Endometrial microvascular endothelial cells (primary cell): ENCODE measurements around the gene VWA8. TPM values are rescaled to one million over a fixed set of nuclear protein-coding genes. Genes with fewer than 3 reads are reported as not detected.

Experiments
- in situ Hi-C: cut with HindIII; loops from 2 replicates; pipeline ENCODE4 v1.10.0; 2017; ENCODE audit warnings: low sequenced_read_pairs, low pct_unique_long_range_greater_than_20kb; ENCODE audit errors: inconsistent ontology term
- total RNA-seq: library from RNA; depleted of rRNA; stranded (reverse); fragments of >200 nt; gene quantifications from one replicate; pipeline ENCODE4 v1.2.3, GENCODE V29; 2015; ENCODE audit errors: inconsistent ontology term

Gene VWA8
- total RNA-seq, 1 donor from 2014 or later: 10.1 TPM

GRCh38 chr13:41563984-41564365 is 396.9 kb downstream of the VWA8 start:
- in situ Hi-C loops: no loop called here

GRCh38 chr13:41563341-41563983 is 397.4 kb downstream of the VWA8 start:
- in situ Hi-C loops: no loop called here

- in situ Hi-C loops: no loop called here
These were observed 398.2 kb downstream of the VWA8 start for GRCh38 chr13:41562541-41563178.

- in situ Hi-C loops: no loop called here
These were observed 398.8 kb downstream of the VWA8 start for GRCh38 chr13:41562083-41562482.

- in situ Hi-C loops: no loop called here
These were observed 399.7 kb downstream of the VWA8 start for GRCh38 chr13:41561170-41561569.

GRCh38 chr13:41558781-41559560 is 401.9 kb downstream of the VWA8 start:
- in situ Hi-C loops: no loop called here

- in situ Hi-C loops: no loop called here
These were observed 403.2 kb downstream of the VWA8 start for GRCh38 chr13:41557719-41558118.

- in situ Hi-C loops: no loop called here
These were observed 406.1 kb downstream of the VWA8 start for GRCh38 chr13:41554626-41555386.

GRCh38 chr13:41554180-41554579 is 406.7 kb downstream of the VWA8 start:
- in situ Hi-C loops: no loop called here

- in situ Hi-C loops: no loop called here
These were observed 408.9 kb downstream of the VWA8 start for GRCh38 chr13:41552031-41552430.

- in situ Hi-C loops: no loop called here
These were observed 410.6 kb downstream of the VWA8 start for GRCh38 chr13:41550276-41550675.

- in situ Hi-C loops: no loop called here
These were observed 411.4 kb downstream of the VWA8 start for GRCh38 chr13:41549491-41549890.

- in situ Hi-C loops: no loop called here
These were observed 412.0 kb downstream of the VWA8 start for GRCh38 chr13:41548910-41549309.

GRCh38 chr13:41548031-41548430 is 412.9 kb downstream of the VWA8 start:
- in situ Hi-C loops: no loop called here

GRCh38 chr13:41547251-41548000 is 413.5 kb downstream of the VWA8 start:
- in situ Hi-C loops: no loop called here

- in situ Hi-C loops: no loop called here
These were observed 414.3 kb downstream of the VWA8 start for GRCh38 chr13:41546372-41547190.

- in situ Hi-C loops: no loop called here
These were observed 415.5 kb downstream of the VWA8 start for GRCh38 chr13:41545432-41545707.

- in situ Hi-C loops: no loop called here
These were observed 417.1 kb downstream of the VWA8 start for GRCh38 chr13:41543664-41544300.
